Measurements from ENCODE around the gene SLAMF1.

SLAMF1 gene

DNA sequence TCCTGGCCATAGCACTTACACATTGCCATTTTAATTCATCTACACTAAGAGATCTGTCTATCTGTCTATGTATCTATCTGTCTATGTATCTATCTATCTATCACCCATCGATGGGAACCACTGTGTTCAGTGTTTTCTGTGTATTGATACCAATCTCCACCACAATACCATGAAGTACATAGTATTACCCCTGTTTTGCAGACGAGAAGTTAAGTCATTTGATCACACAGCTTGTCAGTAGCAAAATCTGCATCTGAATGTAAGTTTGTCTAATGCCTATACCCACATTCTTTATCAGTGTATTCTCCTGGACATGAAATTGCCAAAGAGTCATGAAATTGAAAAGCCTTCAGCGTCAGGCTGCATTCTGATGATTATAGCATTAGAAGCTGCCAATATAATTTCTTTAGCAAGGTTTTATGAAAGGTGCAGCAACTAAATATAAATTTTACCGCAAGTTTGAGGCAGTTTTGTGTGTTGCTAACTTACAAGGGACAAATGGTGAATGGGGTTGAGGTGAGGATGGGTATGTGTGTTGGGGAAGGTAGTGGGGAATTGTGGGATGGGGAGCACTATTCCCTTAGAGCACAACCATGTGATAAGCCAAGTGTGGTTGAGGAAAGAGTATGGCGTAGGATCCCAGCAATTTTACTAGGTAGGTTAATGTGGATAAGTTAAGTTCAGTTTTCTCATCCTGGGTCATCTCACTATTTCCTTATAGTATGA is 24.2 kb downstream of the SLAMF1 start:
- DNase-seq: no peak

DNA sequence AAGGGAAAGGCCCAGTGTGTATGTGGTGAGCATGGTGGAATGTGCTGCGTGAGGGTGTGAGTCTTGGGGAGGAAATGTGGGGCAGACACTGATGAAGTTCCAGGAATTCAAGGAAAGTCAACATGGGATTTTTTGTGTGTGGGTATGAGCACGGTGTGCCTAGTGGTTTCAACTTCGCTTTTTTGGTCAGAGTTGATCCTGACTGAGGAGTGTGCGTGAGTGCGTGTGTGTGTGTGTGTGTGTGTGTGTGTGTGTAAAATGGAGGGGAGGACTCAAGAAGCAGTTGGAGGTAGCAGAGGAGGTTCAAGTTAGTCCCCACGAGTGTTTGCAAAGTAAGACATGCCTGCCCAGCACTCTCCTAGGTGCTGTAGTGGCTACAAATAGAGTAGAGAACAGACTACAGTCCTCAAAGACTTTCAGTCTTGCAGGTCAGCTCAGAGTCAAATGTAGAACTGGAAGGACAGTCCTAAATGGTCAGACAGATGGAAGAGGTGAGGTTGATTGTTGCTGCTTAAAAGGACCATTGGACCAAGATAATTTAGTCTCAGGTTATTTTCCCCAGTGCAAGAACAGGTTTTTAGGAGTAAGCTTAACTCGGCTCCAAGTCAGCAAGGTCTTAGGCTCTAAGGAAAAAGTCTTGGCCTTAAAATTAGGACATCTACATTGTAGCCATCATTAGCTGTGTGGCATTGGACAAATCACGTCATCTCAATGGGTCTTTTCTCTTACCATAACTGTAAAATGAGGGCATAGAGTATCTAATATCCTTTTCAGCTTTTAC is 25.0 kb downstream of the SLAMF1 start:
- no peak for DNase-seq

DNA sequence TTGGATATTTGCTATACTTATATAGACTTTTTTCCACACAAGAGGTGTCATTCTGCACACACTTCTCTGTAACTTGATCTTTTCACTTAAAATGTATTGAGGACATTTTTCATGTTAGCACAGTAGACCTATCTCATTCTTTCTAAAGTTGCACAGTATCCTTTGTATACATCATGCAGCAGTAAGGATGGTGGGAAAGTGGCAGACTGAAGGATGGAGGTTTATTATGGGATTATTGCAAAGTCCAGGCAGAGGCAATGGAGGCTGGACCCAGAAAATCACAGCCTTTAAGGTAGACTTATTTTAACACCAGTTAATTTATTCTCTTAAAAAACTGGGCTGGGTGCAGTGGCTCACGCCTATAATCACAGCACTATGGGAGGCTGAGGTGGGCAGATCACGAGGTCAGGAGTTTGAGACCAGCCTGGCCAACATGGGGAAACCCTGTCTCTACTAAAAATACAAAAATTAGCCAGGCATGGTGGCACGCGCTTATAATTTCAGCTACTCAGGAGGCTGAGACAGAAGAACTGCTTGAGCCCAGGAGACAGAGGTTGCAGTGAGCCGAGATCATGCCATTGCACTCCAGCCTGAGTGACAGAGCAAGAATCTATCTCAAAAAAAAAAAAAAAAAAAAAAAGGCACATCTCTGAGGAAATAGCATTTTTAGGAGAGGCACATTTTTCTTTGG is 25.8 kb downstream of the SLAMF1 start:
- no peak for DNase-seq

DNA sequence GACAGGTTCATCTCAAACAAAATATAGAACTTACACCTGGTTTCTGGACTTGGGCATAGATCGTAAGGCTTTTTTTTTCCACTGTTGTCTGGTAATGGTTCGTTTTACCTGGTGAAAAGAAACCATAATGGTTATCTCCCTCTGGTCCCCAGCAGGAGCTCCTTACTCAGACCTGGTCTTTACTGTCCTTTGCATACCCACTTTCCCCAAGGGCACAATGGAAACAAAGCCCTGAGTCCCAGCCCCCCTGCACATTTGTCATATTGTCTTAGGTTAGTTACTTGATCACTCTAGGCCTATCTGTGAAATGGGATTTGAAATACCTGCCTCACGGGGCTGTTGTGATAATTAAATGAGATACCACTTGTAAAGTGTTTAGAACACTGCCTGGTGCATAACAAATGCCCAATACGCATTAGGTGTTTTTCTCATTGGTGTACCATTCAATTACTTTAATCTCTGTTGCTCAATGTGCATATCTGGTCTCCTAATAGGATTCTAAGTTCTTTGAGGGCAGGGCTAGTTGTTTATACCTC is 27.0 kb downstream of the SLAMF1 start:
- DNase-seq: no peak

DNA sequence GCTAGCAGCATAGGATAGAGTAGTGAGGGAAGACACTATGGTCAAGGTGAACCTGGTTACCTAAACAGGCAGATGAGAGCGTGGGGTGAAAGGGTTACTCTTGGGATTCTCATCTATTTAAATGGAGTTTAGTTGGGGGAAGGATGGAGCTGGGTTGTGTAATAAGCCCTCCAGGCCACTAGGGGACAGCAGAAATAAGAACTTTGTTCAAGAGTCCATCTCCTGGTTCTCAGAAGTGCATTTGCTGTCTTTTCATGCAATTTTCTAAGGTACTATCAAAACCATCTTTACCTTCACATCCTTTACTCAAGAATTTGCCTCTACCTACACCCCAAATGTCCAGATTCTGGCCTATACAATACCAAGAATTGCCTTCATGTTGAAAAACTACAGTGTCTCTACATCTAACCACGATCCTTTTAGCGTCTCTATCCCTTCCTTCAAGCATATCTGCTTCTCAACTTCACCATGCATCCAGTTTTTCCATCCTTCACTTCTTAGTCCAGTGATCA is 28.0 kb downstream of the SLAMF1 start:
- DNase-seq: peak; percentile 67

DNA sequence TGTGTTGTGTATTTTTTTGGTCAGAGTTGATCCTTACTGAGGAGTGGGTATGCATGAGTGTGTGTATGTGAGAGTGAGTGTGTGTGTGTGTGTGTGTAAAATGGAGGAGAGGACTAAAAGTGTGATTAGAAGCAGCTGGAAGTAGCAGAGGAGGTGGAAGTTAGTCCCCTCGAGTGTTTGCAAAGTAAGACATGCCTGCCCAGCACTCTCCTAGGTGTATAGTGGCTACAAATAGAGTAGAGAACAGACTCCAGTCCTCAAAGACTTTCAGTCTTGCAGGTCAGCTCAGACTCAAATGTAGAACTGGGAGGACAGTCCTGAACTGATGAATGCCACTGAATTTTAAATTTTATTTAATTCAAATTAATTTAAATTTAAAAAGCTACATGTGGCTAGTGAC is 28.5 kb downstream of the SLAMF1 start:
- no peak for DNase-seq

DNA sequence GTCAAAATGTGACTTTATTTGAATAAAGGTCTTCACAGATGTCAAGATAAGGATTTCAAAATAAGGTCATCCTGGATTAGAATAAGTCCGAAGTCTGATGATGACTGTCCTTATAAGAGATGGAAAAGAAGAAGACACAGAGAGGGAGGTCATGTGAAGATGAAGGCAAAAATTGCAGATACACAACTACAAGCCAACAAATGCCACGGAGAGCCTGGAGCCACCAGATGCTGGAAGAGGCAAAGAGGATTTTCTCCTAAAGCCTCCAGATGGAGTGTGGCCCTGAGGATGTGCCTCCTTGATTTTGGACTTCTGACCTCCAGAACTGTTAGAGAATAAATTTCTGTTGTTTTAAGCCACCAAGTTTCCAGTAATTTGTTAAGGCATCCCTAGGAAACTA is 31.2 kb downstream of the SLAMF1 start:
- no peak for DNase-seq

DNA sequence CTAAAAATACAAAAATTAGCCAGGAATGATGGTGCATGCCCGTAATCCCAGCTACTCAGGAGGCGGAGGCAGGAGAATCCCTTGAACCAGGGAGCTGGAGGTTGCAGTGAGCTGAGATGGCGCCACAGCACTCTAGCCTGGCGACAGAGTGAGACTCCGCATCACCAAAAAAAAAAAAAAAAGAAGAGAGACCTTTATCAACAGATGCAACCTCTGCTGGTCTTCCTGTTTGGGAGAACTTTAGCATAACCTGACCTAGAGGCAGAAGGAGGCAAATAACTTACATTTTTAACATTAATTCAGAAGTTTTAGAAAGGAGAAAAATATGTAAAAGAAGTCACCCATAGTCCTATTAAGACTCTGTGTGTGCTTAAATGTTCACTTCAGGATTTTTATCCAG is 32.4 kb downstream of the SLAMF1 start:
- no peak for DNase-seq

DNA sequence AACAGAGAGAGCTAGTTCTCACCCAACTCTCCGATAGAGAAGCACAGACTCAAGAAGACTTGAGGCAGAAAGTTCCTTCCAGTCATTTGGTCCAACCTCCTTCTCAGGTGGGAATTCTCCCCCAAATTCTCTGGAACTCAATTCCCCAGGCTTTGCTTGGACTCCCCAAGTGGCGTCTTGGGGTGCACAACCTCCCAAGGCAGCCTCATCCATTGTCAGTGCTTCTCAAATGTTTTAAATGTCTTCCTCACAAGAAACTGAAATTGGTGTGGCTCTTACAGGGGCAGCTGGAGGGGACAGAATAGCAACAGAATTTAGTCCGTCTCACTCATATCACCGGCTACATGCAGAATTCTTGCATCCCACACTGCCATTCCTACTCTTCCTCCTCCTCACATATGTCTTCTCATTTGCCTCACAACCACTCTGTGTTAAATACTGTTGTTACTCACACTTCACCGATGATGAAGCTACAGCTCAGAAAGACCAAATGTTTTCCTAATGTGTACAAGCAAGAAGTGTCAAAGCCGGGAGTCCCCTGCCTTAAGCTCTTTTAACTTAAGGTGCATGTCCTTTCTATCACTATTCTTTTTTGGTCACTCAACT is 34.1 kb downstream of the SLAMF1 start:
- DNase-seq: no peak

DNA sequence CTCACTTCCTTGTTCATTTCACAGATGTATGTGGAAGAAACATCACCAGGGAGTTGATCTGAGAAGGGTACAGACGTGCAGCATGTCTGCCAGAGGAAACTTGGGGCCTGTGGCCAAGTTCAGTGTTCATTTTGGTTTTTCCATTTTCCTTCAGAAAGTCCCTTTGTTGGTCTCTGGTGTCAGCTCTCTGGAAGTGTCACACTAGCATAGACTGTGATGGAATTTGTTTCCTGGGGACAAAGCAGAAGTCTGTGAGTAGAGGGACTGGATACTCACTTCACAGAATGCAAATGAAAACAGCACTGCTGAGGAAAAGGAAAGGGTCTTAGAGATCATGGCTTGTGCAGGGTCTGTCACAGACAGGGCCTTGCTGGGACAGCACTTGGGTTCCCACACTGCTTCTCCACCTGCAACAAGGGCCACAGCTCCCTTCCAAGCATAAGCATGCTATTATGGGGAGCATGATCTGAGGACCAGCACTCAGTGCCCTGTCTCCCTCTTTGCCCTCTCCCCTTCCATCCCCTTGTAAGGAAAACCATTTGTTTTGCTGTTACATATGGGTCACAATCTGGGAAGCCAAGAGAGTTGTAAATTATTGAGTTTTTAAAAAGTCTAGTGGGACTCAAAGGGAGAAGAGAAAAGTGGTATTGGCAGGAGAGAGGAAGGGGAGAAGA is 36.1 kb downstream of the SLAMF1 start:
- DNase-seq: no peak

DNA sequence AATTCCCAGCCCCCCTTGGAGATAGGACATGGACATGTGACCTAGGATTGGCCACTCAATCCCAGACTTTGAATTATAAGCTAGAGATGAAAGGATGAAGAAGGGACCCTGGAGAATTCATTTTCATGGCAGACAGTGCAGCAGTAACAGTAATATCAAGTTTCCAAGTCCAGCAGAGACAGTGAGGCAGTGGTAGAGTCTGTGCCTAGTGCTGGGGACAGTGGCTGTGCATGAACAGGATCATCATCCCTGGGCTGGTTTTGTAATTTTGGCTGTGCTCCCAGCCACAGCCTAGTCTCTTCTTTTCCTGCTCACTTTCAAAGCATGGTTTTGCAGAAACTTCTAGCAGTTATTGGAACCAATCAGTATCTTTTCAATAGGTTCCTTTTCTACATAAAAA is 37.9 kb downstream of the SLAMF1 start:
- DNase-seq: no peak

DNA sequence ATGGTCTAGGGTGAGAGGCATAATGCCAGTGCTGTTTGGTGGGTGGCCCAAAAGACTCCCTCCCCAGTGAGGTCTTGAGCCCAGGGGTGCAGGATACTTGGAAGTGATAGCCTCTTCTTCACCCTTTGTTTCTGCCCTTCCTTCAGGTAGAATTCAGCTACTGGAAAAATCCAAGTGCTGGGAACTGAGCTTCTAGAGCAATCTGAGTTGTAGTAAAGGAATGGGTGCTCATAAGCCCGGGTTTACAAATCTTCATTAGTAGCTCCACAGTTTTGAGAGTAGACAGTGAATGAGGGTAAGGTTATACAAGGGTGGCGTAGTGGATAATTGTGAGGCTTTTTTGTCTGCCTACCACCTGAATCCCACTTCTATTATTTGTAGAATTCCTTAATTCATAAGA is 38.3 kb downstream of the SLAMF1 start:
- no peak for DNase-seq

DNA sequence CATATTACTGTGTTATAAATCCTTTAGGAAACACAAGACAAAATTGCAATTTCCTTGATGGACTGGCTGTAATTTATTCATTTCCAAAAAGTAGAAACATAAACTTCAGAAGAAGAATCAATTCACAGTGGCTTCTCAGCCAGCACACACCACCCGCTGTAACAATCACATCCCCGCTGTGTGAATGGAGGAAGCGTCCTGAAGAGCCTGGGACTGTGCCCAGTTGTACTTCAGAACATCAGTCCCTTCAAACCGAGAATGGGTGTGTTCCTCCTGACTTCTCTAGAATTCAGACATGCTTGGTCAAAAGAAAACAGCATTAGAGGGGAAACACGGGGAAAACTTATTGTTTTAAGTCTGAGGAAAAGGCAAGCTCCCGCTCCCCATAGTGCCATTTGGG is 38.8 kb downstream of the SLAMF1 start:
- DNase-seq: no peak

DNA sequence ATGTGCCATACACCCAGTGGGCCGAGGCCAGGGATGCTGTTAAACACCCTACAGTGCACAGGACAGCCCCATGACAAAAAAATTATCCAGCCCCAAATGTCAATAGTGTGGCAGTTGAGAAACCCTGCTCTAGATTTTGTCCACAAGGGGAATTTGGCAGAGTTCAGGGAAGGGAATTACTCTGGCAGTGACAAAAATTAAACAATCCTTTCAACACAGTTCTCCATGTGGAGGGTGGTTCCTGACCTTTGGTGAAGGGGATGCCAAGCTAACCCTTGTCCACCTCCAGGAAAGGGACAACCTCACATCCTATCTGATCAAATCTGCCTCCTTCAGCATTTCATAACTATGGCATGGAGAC is 39.2 kb downstream of the SLAMF1 start:
- no peak for DNase-seq

DNA sequence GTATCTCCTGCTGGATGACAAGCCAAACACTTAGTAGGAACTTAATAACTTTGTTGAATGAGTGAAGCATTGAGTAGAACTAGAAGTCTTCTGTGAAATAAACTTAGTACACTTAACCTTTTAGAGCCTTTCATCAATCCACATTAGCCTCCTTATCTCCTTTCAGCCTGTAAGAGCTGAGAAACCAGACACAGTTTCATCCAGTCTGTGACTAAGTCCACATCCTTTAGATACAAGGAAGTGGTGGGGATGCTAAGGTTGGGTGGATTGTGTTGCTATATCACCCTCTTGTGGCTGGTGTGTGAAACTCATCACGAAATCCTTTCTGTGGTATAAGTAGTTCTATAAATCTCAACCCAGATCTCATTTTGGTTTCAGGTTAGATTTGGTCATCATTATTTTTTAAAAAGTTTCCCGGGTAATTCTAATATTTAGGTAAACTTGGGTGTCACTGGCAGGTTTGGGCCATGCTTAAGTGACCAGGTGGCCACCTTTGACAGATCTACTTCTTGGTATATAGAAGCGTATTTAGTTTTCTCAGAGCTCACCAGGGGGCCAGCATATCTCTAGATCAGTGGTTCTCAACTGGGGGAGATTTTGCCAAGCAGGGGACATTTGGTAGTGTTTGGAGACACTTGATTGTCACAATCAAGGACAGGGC is 39.7 kb downstream of the SLAMF1 start:
- peak; percentile 87 for DNase-seq

DNA sequence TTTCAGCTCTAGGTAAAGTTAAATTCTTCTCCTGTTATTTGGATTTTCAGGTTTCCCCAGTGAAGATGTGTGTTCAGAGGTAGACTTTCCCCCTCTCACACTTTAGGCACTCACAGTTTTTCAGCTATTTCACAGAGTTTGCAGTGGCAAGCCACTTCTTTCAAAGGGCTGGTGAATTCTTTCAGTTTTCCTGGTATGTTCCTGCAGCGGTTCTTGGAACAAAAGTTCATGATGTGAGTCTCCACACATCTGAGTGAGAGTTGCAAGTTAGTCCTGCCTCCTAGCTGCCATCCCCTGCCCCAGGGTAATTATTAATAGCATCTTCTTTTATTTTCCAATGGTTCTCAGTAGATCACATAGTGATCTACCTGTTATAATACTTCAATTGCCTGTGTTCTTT is 40.2 kb downstream of the SLAMF1 start:
- DNase-seq: no peak

DNA sequence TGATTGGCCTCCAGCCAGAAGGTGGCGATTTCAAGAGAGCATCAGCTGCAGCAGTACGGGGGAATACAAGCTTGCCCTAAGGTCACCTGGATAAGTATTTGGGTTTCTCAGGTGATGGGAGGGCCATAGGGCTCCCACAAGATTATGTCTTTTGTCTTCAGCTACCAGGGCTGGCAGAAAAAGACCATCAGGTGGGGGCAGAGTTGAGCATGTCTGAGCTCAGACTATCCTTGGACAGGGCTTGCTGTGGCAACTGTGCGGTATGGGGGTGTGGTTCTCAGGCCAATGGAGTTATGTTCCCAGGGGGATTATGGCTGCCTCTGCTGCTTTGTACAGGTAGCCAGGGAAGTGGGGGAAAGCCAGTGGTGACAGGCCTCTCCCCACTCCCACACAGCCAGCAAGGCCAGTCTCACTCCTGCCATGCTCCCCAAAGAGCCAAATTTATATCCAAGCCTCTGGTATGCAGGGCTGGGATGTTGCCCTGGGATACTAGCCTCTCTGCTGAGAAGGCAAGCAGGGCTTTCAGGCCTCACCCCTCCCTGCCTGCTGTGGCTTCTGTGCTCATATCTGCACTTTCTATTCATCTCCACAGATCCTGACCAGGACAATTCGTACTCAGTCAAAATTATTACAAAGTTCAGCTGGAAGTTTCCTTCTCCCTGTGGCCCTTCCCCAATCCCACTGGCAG is 40.9 kb downstream of the SLAMF1 start:
- no peak for DNase-seq

DNA sequence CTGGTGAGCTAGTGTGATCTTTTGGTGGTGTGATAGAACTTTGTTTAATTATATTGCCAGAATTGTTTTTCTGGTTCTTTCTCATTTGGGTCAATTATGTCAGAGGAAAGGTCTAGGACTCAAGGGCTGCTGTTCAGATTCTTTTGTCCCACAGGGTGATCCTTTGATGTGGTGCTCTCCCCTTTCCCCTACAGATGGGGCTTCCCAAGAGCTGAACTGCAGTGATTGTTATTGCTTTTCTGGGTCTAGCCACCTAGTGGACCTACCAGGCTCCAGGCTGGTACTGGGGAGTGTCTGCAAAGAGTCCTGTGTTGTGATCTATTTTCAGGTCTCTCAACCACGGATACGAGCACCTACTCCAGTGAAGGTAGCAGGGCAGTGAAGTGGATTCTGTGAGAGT is 41.6 kb downstream of the SLAMF1 start:
- no peak for DNase-seq

DNA sequence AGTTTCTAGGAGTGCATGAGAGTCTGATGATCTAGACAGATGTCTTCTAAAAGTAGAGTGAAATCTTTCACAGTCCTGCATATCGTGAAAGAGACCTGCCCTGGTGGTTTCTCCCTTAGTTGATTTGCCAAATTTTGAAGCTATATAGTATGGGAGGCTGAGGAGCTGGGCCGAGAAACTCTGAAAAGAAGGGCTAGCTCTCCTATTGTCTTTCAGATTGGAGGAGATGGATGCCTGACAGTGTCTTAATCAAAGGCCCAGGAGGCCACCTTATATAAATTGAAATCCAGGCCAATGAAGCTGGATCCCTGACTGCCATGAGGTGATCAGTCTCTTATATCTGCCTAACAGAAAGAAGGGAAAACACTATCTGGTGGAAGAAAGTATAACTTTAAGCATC is 49.1 kb downstream of the SLAMF1 start:
- no peak for DNase-seq

DNA sequence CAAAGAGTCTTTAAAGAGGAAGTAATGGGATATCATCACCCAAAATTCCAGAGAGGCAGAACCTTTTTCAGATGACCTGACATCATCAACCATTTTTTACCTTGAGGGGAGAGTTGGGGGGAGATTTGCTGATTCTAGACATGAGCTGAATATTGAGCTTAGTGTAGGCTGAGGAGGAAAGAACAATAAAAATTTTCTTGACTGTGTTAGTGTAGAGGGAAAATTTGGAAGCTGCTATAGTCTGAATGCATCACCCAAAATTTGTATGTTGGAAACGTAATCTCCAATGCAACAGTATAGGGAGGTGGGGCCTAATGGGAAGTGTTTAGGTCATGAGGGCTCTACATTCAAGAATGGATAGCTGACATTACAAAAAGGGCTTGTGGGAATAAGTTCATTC is 49.8 kb downstream of the SLAMF1 start:
- no peak for DNase-seq

DNA sequence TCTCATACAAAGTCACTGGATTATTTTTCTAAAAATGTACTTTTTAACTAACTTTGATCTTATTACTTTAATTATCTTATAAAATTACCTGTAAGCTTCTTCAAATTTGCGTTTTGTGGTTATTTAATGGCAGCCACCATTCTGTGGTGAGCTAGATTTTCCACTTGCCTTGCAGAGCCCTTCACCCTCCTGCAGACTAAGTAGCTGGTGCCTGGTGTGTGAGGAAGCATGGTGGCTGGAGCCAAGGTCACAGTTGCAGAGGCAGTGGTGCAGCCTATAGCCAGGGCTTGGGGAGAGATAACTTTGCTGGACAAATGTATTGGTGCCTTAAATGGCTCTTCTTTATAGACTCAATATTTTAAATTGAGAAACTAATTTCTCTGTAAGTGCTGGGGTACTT is 56.4 kb downstream of the SLAMF1 start:
- DNase-seq: no peak
